ENCODE data around the gene LRPAP1. TPM values are rescaled to one million over a fixed set of nuclear protein-coding genes. Genes with fewer than 3 reads are reported as not detected.

Gene LRPAP1
- total and polyA plus RNA-seq, 10 of the 15 experiments (the other 5 are each of a cell fraction or from before 2014, with no cell fraction given) = 1.0 to 100 (median 51.1) TPM

GRCh38 chr4:3465698-3466671 is 66.2 kb downstream of the LRPAP1 start (continued):
- TF ChIP-seq MTA2 (IDR thresholded peaks at IDR 0.05; ENCODE audit: low read depth) = no peak
- no peak for TF ChIP-seq PML (IDR thresholded peaks at IDR 0.05; ENCODE audit: low read length)

GRCh38 chr4:3464911-3465697 is 67.1 kb downstream of the LRPAP1 start:
- ChIA-PET POLR2A (no interaction called here), SMC1A (ENCODE audit: uncharacterized antibody, unreplicated experiment) (no interaction called here), RAD21 (ENCODE audit: unreplicated experiment) (no interaction called here), CTCF (no interaction called here)
- H4K20me1 ChIP-seq (ENCODE audit: control insufficient read depth, insufficient read depth) = no peaks in the 10 kb centered on the region
- H3K27me3 ChIP-seq (replicated peaks in 1 of 2; ENCODE audit: control insufficient read depth in 2 of 2, insufficient read depth in 2 of 2, low read length in 1 of 2) = peaks cover 0 to 5% of the 10 kb centered on the region in 2 experiments; a peak in 2 of 4 replicates
- ATAC-seq (no peak), FAIRE-seq (no peak), DNase-seq (ENCODE audit: low read depth, low spot score) (no peak)
- H3K9ac ChIP-seq (ENCODE audit: control insufficient read depth, insufficient read depth, low read length) = no peak overlapping the region
- WGBS (ENCODE audit: insufficient coverage, insufficient replicate concordance, low lambda C conversion rate, missing lambda C conversion rate) = 53% methylated on average over 21 of the region's 21 CpGs
- no peaks in the 10 kb centered on the region for H3K4me1 ChIP-seq (ENCODE audit: control insufficient read depth, insufficient read depth, low read length)
- no peak overlapping the region for H2AFZ ChIP-seq (ENCODE audit: control insufficient read depth, low read depth, low read length)
- H3K9me3 ChIP-seq (replicated peaks; ENCODE audit: control insufficient read depth, insufficient read depth, low read length) = no peaks in the 10 kb centered on the region; the same call in 2 of the 3 replicates
- H3K4me3 ChIP-seq = no peak overlapping the region
- H3K36me3 ChIP-seq (ENCODE audit: control insufficient read depth in 2 of 2, insufficient read depth in 2 of 2, low read length in 1 of 2) = no peaks in the 10 kb centered on the region
- BruUV-seq (replicated peaks) = no TSS peak
- intact Hi-C loops (cut with micrococcal nuclease; ENCODE audit: unreplicated experiment) = no loop called here
- in situ Hi-C loops (cut with MboI) = no loop called here
- H3K79me2 ChIP-seq (ENCODE audit: control insufficient read depth, insufficient read depth, low read length) = no peaks in the 10 kb centered on the region
- no peak overlapping the region for H3K4me2 ChIP-seq (ENCODE audit: control insufficient read depth, insufficient read depth)
- H3K27ac ChIP-seq (ENCODE audit: control insufficient read depth, insufficient read depth) = no peak overlapping the region
- TF ChIP-seq CBFB (IDR thresholded peaks at IDR 0.05; ENCODE audit: low read depth) (no peak), SIN3A (IDR thresholded peaks at IDR 0.05; ENCODE audit: low read depth, low read length) (no peak), CBX5 (IDR thresholded peaks at IDR 0.05; ENCODE audit: low read depth) (no peak), SPI1 (IDR thresholded peaks at IDR 0.05; ENCODE audit: borderline replicate concordance, insufficient read depth, low read depth, low read length) (no peak), ZZZ3 (IDR thresholded peaks at IDR 0.05; ENCODE audit: control insufficient read depth, insufficient read length, low read depth) (no peak), TCF12 (IDR thresholded peaks at IDR 0.05; ENCODE audit: low read depth, low read length) (no peak), ZNF592 (IDR thresholded peaks at IDR 0.05) (no peak), ZSCAN29 (IDR thresholded peaks at IDR 0.05) (no peak), MXI1 (IDR thresholded peaks at IDR 0.05; ENCODE audit: low read depth, low read length) (no peak), CBX3 (IDR thresholded peaks at IDR 0.05; ENCODE audit: borderline replicate concordance, low read depth) (no peak), ELK1 (IDR thresholded peaks at IDR 0.05; ENCODE audit: low read depth, low read length) (no peak), ATF7 (IDR thresholded peaks at IDR 0.05; ENCODE audit: low read depth) (no peak), SMAD5 (IDR thresholded peaks at IDR 0.05; ENCODE audit: low read depth) (no peak), BACH1 (IDR thresholded peaks at IDR 0.05; ENCODE audit: borderline replicate concordance) (no peak)

Data from GM12878 (cell line).